ENCODE data around the gene PGPEP1.

- TF ChIP-seq CTCF (IDR thresholded peaks at IDR 0.05) (no peak), POLR2A (IDR thresholded peaks at IDR 0.05) (no peak)
These were observed 11.1 kb downstream of the PGPEP1 start for GRCh38 chr19:18351544-18351943.
